GM12875 (cell line): Measurements from ENCODE around the gene BAZ1B.
"Not testable (repeated sequence)": the region's sequence is repeated elsewhere in the genome, so short reads cannot be mapped to it uniquely, and the experiment has no call there.

Source experiments
- H3K4me3 ChIP-seq: one replicate; pipeline ENCODE4 v1.5.1; 2011; ENCODE audit warnings: low read depth, low read length, control low read depth
- CTCF ChIP-seq: IDR thresholded peaks from 2 replicates; pipeline ENCODE4 v1.5.1; 2011; ENCODE audit warnings: low read depth, mild to moderate bottlenecking, control low read depth, inconsistent platforms, low read length, moderate library complexity, borderline replicate concordance; ENCODE audit not compliant: insufficient read depth

Gene BAZ1B

GRCh38 chr7:73533742-73534141, 11.6 kb upstream of the BAZ1B start:
- no peak for TF ChIP-seq CTCF
- no peak overlapping the region for H3K4me3 ChIP-seq

GRCh38 chr7:73532224-73532623, 10.1 kb upstream of the BAZ1B start:
- no peak for TF ChIP-seq CTCF
- no peak overlapping the region for H3K4me3 ChIP-seq

- H3K4me3 ChIP-seq: no peak overlapping the region
- TF ChIP-seq CTCF: no peak
Measured at GRCh38 chr7:73530800-73531199, 8.7 kb upstream of the BAZ1B start.

- H3K4me3 ChIP-seq: no peak overlapping the region
- no peak for TF ChIP-seq CTCF
Measured at GRCh38 chr7:73526896-73527821, 5.1 kb upstream of the BAZ1B start.

GRCh38 chr7:73526158-73526494, 4.0 kb upstream of the BAZ1B start:
- H3K4me3 ChIP-seq: not testable (repeated sequence)

GRCh38 chr7:73521636-73522104, 423 bp downstream of the BAZ1B start:
- no peak for TF ChIP-seq CTCF

GRCh38 chr7:73520673-73521635, 1.1 kb downstream of the BAZ1B start:
- no peak for TF ChIP-seq CTCF
- peak overlapping the region; percentile 78 for H3K4me3 ChIP-seq

More at GRCh38 chr7:73521636-73522104, 423 bp downstream of the BAZ1B start:
- H3K4me3 ChIP-seq: peak overlapping the region; percentile 78
